Fibroblast of villous mesenchyme (primary cell): ENCODE data around the gene ACTN4. TPM values are rescaled to one million over a fixed set of nuclear protein-coding genes. Genes with fewer than 3 reads are reported as not detected.

ENCODE experiments used
- DNase-seq: peaks from one replicate; pipeline ENCODE4 v3.0.0-alpha.2; 2010; ENCODE audit warnings: low read depth
- H3K4me3 ChIP-seq: 2 replicates; pipeline ENCODE4 v1.5.1; 2011; ENCODE audit warnings: low read depth, mild to moderate bottlenecking, low read length
- CTCF ChIP-seq: IDR thresholded peaks from 2 replicates; pipeline ENCODE4 v1.5.1; 2012; ENCODE audit warnings: low read depth, mild to moderate bottlenecking, low read length; ENCODE audit not compliant: insufficient read depth
- total RNA-seq: library from RNA; depleted of rRNA; stranded (reverse); fragments of >200 nt; gene quantifications from 2 replicates; pipeline ENCODE4 v1.2.3, GENCODE V29; 2012

Gene ACTN4
- total RNA-seq, 1 donor, result 456 TPM

GRCh38 chr19:38656171-38656981, 8.9 kb downstream of the ACTN4 start:
- DNase-seq, result peak; percentile 70
- H3K4me3 ChIP-seq, result no peak overlapping the region
- TF ChIP-seq CTCF, result no peak

- peak; percentile 64 for DNase-seq
- TF ChIP-seq CTCF, result no peak
- H3K4me3 ChIP-seq, result no peak overlapping the region
Measured at GRCh38 chr19:38657633-38658222, 10.3 kb downstream of the ACTN4 start.

- TF ChIP-seq CTCF, result no peak
- peak overlapping the region; percentile 38 for H3K4me3 ChIP-seq
- peak; percentile 99 for DNase-seq
Measured at GRCh38 chr19:38658462-38659306, 11.2 kb downstream of the ACTN4 start.

- H3K4me3 ChIP-seq, result no peak overlapping the region
- no peak for TF ChIP-seq CTCF
- DNase-seq, result no peak
Measured at GRCh38 chr19:38660724-38661123, 13.3 kb downstream of the ACTN4 start.

GRCh38 chr19:38661136-38661535, 13.7 kb downstream of the ACTN4 start:
- no peak for TF ChIP-seq CTCF
- DNase-seq, result peak; percentile 56

GRCh38 chr19:38661996-38662395, 14.5 kb downstream of the ACTN4 start:
- no peak for DNase-seq
- TF ChIP-seq CTCF, result no peak
- no peak overlapping the region for H3K4me3 ChIP-seq

More at GRCh38 chr19:38661136-38661535, 13.7 kb downstream of the ACTN4 start:
- no peak overlapping the region for H3K4me3 ChIP-seq
